GM18868 (cell line): ENCODE results near the gene L3MBTL4.
"Not testable (repeated sequence)": the region's sequence is repeated elsewhere in the genome, so short reads cannot be mapped to it uniquely, and the experiment has no call there.

Experiments
- ATAC-seq: cut with Tn5 transposase; IDR thresholded peaks from one replicate; pipeline ENCODE4 v1.9.1; 2021; ENCODE audit warnings: mild to moderate bottlenecking, moderate library complexity; ENCODE audit not compliant: unreplicated experiment

Gene L3MBTL4

DNA sequence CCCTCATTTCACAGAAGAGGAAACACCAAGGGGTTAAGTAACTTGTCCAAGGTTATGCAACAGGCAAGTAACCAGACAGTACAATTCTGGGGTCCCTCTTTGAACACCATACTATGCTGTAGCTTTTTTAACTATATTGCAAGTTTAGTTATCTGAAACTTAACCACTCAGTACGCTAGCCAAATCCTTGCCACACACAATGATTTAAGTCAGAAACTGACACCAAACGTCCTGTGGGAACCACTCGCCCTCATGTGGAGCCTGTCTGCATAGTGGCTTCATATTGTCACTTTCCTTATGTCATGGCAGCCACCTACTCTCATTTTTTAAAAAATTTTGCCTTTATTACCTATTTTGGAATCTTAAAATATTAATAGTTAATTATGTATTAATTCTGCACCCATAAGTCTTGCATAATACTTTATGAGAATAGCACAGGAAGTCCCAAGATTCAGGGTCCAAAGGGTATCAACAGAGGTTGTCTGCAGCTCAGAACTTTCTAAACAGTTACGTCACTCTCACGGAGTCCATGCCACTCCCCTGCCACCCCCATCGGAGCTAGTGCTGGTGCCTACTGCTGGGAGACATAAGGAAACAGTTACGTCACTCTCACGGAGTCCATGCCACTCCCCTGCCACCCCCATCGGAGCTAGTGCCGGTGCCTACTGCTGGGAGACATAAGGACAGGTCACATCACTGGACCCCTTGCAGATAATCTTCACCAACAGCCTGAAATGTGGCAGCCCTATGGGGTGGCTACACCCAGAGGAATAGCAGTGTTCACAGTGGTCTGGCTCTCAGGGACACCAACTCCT is 99.0 kb downstream of the L3MBTL4 start:
- ATAC-seq: no peak

DNA sequence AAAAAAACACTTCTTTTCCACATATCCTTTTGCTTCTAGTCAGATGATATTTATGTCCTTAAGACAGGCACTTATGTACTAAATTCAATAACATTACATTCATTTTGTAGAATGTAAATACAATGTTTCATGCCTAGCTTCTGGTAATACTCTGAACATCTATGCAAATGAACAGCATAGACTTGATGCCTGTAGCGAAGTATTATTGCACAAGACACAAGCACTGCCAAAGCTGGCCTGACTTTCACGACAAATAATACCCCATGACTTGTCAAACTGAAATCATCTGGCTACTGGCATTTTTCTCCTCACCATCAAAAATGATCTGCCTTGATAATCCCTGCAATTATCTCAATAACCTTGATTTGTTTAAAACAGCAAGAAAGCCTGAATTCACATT is 101.3 kb downstream of the L3MBTL4 start:
- ATAC-seq: no peak

DNA sequence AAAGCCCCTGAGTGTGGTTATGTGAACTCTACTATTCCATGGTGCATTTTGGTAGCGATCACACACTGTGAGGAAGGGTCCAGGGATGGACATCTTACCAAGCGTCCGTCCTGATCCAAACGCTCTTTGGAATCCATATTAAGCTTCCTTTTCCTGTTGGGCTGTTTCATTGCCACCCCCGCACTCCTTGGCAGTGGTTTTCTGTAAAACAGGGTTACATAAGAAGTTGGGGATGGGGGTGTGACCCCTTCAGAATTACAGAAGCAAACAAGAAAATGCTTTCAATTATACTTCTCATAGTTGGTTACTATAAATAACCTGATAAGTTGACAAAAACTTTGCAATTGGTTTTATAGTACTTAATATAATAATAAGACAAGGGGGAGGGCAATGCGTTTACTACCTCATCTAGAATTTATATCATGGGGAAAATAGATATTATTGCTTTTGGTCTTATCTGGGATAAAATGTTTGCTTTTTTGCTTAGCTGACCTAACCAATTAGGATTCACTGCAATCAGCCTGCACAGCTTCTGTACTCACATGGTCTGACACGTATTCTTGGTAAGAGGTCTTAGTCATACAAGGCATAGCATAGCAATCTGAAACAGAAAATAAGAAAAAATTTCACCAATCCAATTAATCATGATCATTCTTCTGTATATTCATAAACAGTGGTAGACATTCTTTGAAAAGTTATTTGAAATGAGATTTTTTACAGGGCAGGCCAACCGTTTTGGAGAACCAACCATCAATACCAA is 103.1 kb downstream of the L3MBTL4 start:
- ATAC-seq: no peak

DNA sequence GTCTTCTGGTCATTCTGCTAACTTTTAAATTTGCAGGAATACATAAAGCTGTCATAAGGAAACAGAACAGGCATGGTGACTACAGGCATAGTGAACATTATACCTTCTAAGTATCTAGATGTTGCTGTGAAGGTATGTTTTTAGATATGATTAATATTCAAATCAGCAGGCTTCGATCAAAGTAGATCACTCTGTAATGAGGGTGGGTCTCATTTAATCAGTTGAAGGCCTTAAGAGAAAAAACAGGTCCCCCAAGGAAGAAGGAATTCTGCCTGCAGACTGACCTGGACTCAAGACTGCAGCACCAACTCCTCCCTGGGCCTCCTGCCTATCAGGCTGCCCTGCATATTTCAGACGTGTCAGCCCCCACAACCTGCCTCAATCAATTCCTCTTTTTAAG is 104.0 kb downstream of the L3MBTL4 start:
- no peak for ATAC-seq

DNA sequence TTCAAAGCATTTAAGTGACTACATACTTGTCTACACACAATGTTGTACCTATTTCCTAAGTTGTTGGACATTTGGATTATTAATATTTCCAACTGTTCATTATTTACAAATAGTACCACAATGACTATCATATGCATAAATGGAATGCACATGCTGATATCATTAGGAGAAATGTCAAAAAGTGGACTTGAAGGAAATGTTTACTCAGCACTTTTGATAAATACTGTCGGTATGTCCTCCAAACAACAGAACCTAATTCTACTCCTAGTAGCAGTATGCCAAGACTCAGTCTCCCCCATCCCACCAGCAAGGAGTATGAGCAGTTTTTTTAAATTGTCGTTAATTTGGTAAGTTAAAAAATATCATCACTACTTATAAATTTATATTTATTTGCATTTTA is 116.8 kb downstream of the L3MBTL4 start:
- no peak for ATAC-seq

DNA sequence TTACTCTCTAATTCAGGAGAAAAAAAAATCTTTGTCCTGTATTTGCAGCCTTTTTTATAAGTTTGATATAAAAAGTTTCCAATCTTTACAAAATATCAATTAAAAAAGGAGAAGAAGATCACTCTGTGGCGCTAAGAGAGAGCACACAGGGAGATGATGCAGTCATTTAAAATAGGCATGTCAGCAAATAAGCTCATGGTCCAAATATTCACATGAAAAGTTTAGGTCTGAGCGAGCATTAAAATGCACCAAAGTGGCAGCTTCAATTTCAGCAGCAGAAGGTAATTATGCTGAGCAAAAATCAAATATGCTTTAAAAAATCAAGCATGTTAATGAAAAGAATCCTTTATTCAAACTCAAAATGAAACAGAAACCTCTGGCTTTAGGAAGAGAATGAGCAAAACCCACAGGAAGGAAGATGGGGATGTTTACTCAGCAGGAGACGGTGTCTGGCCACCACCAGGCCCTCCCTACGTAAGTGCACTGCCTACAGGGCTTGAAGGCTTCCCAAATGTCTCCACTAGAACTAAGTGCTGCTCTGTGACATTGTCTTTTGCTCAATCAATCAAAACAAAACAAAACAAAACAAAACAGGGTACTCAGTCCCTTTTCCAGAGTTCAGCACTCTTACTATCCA is 120.4 kb downstream of the L3MBTL4 start:
- no peak for ATAC-seq

DNA sequence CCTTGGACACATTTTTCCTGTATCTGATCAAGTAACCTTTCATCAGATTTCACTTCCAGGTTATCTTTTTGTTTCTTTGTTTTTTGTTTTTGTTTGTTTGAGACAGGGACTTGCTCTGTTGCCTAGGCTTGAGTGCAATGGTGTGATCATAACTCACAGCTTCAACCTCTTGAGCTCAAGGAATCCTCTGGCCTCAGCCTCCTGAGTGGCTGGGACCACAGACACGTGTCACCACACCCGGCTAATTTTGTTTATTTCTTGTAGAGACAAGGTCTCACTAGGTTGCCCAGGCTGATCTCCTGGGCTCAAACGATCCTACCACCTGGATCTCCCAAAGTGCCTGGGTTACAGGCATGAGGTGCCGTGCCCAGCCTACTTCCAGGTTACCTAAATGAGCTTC is 124.9 kb downstream of the L3MBTL4 start:
- ATAC-seq: no peak

DNA sequence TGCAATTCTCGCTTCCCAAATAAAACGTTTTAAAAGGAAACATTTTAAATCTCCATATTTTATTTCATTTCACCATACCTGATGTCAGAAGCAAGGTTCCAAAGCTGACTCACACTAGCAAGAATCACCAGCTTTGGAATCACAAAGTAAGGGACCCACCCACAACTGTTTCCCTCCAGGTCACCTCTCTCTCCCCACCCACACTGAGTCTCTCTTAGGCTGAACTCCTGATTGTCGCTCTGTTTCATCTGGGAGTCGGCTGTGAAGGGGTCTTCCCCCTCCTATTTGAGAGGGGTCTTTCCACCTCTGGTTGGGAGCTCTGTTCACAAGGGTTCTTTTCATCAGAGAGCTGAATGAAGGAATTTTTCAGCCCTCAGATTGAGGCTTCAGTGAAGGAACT is 128.1 kb downstream of the L3MBTL4 start:
- ATAC-seq: no peak

DNA sequence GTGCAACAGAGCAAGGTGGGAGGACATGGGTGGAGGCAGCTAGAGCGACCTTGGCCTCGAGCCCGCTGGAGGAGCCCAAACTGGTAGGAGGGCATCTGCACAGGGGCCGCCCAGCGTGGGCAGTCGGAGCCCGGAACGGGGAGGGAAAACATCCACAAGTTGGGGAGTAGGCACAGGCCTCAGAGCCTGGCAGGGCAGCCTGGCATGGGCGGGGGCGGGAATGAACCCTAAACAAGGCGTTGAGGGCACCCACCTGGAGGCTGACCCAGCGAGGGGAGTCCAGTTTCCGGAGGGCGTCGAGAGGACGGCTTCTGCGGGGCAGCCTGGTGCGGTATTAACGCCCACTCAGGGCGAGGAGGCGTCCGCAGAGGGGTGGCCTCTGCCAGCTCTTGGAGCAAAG is 129.9 kb downstream of the L3MBTL4 start:
- no peak for ATAC-seq

DNA sequence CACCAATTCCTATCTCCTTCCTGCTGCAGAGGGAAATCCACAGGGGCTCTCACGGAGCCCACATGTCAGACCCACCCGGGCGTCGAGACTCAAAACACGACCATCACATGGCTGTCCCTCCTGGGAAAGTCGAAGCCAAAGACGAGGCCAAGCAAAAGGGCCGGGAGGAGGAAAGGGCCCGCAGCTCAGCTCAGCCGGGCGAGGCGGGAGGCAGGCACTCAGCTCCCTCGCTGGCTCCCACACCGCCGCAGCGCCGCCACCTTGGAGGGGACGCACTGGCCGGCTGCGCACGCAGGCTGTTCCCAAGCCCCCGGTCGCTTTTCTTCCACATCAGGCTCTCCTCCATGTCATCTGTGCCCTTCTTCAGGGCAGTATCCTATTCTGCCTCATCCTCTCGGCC is 130.4 kb downstream of the L3MBTL4 start:
- no peak for ATAC-seq

DNA sequence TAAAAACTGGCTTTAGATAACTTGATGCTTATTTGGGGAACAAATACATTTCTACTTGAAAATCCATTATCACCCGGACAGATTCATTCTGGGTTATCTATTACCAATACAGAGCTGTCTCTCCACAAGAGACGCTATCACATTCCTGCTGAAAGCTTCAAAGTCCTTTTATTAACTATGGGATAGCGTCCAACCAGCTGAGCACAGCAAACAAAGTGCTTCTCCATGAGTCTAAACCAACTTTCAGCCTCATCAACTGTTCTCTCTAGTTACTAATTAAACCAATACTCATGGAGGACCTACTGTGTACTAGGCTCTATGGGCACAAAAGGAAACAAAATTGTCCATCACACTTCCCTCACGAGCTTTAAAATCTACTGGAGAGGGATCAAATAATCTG is 132.8 kb downstream of the L3MBTL4 start:
- ATAC-seq: no peak

DNA sequence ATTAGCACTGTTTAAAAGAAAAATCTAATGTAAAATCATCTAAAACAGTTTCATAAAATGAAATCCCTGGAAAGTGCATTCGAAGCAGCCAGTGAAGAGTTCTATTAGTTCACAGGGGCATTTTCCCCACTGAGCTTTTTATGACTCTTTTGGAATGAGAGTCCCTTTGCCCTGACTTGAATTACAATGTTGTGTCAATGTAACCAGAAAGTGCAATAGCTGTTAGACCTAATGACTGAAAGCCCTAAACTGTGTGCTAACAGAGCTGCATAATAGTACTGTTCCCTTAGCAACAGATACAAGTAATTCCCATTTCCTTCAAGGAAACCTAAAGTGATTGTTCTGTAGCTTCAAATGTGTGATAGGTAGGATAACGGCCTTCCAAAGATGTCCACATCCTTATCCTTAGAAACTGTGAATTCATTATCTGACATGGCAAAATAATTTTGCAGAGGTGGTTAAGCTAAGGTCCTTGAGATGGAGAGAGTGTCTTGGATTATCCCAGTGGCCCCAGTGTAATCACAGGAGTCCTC is 134.4 kb downstream of the L3MBTL4 start:
- ATAC-seq: no peak

DNA sequence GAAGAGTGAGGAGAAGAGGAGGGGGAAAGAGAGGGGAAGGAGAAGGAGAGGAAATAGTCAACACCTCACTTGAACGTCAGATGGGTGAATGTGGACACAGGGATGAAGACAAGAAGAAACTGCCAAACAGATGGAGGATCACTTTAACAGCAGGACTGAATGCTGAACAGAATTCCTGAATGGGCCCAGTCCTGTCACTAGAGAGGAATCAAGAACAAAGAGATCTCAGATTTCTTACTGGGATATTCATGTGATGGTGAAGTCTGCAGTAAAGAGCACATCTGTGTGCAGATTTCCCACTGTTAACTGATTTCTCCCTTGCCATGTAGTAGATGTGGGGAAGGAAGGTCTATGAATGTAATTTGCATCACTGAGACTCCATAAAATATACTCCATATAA is 135.4 kb downstream of the L3MBTL4 start:
- ATAC-seq: no peak

DNA sequence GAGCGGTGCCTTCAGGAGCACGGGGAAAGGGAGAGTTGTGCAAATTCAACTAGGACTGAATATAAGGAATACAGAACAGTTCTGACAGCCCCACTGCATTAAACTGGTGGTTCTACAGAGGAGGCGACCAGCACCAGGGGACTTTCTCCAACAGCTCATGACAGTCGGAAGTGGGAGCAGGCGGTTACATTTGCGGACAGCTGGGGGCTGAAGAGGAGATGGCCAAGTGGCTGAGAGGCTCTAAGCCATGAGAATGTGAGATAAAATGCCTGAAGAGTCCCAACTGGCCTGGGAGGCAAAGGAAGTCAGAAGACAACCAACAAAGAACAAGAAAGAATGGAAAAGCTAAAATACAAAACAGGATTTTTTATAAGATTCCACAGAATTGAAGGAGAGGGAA is 141.3 kb downstream of the L3MBTL4 start:
- ATAC-seq: no peak

DNA sequence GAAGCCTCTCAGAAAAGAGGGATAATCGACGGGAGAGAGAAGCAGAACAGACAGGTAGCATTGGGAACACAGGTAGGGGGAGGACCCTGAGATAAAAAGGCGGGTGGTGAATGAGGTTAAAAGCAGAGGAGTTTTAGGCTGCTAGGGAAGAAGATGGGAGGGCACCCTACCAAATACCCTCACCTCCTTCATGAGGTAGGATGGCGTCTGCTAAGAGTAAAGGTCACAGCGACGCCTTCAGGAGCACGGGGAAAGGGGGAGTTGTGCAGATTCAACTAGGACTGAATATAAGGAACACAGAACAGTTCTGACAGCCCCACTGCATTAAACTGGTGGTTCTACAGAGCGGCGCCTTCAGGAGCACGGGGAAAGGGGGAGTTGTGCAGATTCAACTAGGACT is 142.6 kb downstream of the L3MBTL4 start:
- not testable (repeated sequence) for ATAC-seq

DNA sequence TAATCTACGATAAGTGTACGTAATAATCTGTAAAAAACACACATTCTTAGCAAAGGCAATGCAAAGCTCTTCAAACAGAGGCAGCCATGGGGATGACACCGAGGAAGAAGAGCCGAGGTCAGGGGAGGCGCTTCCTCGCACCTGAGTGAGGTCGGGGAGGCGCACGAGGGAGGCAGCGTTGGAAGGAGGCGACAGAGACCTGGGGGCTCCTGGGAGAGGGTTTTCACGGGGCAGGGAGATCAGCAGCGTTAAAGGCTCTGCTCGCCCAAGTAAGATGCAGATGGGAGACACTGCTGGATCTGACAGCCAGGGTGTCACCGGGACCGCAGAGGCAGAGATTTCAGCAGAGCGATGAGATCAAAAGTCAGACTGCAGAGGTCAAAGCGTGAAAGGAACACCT is 143.1 kb downstream of the L3MBTL4 start:
- ATAC-seq: no peak

DNA sequence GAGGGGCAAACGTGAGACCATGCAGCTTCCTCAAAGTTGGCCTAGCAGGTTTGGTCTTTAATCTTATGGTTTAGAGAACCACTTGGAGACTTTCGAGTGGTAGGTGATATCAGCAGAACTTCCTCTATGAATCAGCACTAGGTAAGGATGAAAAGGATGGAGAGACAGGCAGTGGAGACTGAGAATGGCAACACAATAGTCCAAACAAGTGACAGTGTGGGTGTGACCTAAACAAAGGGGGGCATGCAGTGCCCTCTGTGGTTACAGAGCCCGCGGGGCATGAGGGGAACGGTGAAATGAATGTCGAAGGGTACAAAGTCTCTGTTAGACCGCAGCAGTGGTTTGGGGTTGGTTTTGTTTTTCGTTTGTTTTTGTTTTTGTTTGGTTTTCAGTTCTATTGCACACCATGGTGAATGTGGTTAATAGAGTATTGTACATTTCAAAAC is 143.9 kb downstream of the L3MBTL4 start:
- ATAC-seq: peak; percentile 93

DNA sequence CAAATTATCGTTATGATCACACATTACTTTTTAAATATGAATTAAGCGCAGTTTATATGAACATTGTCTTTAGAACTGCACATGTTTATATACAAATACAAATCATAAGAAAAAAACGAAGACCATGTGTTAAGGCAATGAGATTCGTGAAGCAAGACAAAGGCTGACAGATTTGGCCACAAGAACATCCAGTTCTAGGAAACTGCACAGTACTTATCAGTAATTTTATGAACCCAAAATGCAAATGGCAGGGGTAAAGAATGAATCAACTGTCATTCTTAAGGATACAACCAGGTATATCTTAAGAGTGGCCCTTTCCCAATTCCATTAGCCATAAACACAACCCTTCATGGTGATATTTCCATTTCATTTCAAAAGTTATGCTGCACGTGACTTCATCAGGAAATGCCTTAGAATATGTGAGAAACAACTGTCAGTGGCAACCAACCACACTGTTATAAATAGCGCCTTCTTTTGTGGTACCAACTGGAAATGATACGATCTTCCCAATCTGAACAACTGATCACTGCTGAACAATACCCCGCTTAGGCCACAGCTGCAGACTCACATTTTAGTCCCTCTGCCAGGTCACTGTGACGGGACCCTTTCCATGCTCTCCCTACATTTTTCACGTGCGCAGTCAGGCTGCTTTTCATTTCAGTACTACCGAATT is 144.9 kb downstream of the L3MBTL4 start:
- no peak for ATAC-seq

DNA sequence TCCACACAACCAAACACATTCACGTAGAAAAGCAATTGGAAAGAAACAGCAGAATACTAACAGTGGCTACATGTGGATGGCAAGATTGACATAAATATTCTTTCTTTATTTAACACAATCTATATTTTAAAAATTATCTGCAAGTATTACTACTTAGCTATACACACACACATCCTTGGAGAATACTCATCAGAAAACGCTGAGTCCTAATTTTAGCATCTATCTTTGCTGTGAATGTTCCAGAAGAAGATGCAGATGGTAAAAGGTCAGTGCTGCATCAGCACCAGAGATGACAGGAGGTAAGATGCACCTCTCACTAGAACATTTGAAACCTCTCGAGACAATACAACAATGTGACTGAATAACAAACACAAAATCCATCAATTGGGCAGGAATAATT is 148.5 kb downstream of the L3MBTL4 start:
- no peak for ATAC-seq

DNA sequence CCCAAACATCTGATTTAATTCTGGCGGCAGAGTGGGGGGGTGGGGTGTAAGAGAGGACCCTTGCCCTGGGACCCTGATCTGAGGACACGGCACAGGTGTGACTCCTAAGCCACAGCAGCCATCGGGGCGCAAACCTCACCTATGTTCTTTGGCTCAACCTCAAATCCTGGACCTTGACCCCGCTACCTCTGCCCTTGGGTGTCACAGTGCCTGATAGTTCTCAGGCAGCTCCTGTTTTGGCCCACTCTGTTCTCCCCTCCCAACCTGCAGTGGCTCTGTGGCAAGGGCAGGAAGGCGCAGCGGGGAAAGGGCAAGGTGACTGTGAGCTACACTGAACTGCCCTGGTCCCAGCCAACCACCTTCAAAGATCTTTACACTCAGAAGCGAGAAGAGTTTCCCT is 152.8 kb downstream of the L3MBTL4 start:
- ATAC-seq: no peak

DNA sequence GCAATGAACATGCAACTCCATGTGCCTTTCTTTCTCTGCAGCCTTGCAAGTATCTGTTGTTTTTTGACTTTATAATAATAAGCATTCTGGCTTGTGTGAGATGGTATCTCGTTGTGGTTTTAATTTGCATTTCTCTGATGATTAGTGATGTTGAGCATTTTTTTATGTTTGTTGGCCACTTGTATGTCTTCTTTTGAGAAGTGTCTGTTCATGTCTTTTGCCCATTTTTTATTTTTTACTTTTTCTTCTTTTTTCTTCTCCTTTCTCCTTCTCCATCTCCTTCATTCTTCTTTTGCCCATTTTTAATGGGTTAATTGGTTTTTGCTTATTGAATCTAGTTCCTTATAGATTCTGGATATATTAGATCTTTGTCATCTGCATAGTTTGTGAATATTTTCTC is 155.4 kb downstream of the L3MBTL4 start:
- ATAC-seq: not testable (repeated sequence)
